Uterus (tissue), 4 donors: ENCODE data around the gene PXDC1. TPM values are rescaled to one million over a fixed set of nuclear protein-coding genes. Genes with fewer than 3 reads are reported as not detected.
A peak's percentile ranks its signal among the peaks of the same experiment; 100 is the strongest.

Experiments
- DNase-seq, 2 donors: peaks; one replicate each; pipeline ENCODE4 v3.0.0-alpha.2; 2019 to 2020
- H3K27ac ChIP-seq, 2 donors: fragments of 200-600 bp; sonication (generic); 1 replicate in 1 of 2; 2 replicates in 1 of 2; pipeline ENCODE4 v1.5.1; 2016 to 2018
- H3K27me3 ChIP-seq, 2 donors: fragments of 200-600 bp; sonication (generic); one replicate each; pipeline ENCODE4 v1.5.1; 2018 to 2019; ENCODE audit warnings: control low read depth in 1 of 2
- H3K36me3 ChIP-seq, 2 donors: fragments of 200-600 bp; sonication (generic); one replicate each; pipeline ENCODE4 v1.5.1; 2019; ENCODE audit warnings: control low read depth in 1 of 2
- H3K4me1 ChIP-seq, 2 donors: fragments of 200-600 bp; sonication (generic); one replicate each; pipeline ENCODE4 v1.5.1; 2018 to 2019; ENCODE audit warnings: control low read depth in 1 of 2
- H3K4me3 ChIP-seq, 2 donors: fragments of 200-600 bp; sonication (generic); 1 replicate in 1 of 2; 2 replicates in 1 of 2; pipeline ENCODE4 v1.5.1; 2018 to 2019; ENCODE audit warnings: mild to moderate bottlenecking in 1 of 2
- H3K9me3 ChIP-seq, 2 donors: fragments of 200-600 bp; sonication (generic); one replicate each; pipeline ENCODE4 v1.5.1; 2019; ENCODE audit warnings: control low read depth in 1 of 2
- POLR2A ChIP-seq, 2 donors: fragments of 450-650 bp; IDR thresholded peaks; one replicate each; pipeline ENCODE4 v1.6.1; 2016; ENCODE audit warnings: antibody characterized with exemption in 2 of 2, mild to moderate bottlenecking in 1 of 2, moderate library complexity in 1 of 2
- intact Hi-C: fragments of 100-400 bp; cut with DNase I; formaldehyde crosslinking; loops from one replicate; pipeline ENCODE4 v1.15.1; 2023; ENCODE audit warnings: low total_unique reads
- total RNA-seq, 4 donors: library from RNA; depleted of rRNA in 3 of 4; stranded (reverse); fragments of >200 nt in 3 of 4; gene quantifications; one replicate each; pipeline versions ENCODE4 v1.1.0 to v1.2.4, GENCODE V29; 2014 to 2023
- TF ChIP-seq, protein P1 (sequence below), 4 experiments: fragments of 200-600 bp in 2 of 4; fragments of 450-650 bp in 2 of 4; sonication (generic) in 2 of 4; IDR thresholded peaks; one replicate each; pipeline ENCODE4 v1.5.1; 2016 to 2019; ENCODE audit warnings: antibody characterized with exemption in 4 of 4, mild to moderate bottlenecking in 2 of 4, moderate library complexity in 1 of 4
- donor health status: DM: yes; HTN: yes; CAD: no.

Gene PXDC1, protein sequence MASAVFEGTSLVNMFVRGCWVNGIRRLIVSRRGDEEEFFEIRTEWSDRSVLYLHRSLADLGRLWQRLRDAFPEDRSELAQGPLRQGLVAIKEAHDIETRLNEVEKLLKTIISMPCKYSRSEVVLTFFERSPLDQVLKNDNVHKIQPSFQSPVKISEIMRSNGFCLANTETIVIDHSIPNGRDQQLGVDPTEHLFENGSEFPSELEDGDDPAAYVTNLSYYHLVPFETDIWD
- total RNA-seq = 10 to 100 TPM; 15.6 to 42.4 (median 31.0) TPM

DNA sequence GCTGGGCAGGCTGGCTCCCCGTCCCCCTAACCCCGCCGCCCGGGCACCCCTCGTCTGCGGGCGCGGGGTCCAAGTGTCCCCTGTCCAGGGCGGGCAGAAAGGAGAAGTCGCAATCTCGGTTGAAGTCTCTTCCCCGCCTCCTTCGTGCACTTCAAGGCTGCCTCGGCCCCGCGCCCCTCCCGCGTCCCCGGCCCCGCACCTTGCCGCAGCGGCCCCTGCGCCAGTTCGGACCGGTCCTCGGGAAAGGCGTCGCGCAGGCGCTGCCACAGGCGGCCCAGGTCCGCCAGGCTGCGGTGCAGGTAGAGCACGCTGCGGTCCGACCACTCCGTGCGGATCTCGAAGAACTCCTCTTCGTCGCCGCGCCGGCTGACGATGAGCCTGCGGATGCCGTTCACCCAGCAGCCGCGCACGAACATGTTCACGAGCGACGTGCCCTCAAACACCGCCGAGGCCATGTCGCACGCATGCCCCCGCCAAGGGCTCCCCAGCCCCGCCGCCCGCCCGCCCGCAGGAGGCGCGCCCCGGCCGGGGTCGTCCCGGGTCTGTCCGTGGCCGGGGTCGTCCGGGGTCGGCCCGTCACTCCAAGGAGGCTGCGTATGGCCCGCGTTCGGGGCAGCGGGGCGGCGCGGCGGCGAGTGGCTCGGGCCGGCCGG is at the start of gene PXDC1:
Gene PXDC1 (minus strand): TSS at position 637 of the 653 bp plus-strand sequence. CDS start 182 bp downstream, at position 455.
- no peaks in the 10 kb centered on the region for H3K9me3 ChIP-seq
- DNase-seq = no peak
- intact Hi-C loops = no loop called here
- peak within 1 kb of the TSS; percentile 95 for H3K27ac ChIP-seq
- H3K4me1 ChIP-seq = peaks cover 10 to 29% of the 10 kb centered on the region in 2 donors
- TF ChIP-seq POLR2A (IDR thresholded peaks at IDR 0.05) = no peak
- TF ChIP-seq, protein P1, sequence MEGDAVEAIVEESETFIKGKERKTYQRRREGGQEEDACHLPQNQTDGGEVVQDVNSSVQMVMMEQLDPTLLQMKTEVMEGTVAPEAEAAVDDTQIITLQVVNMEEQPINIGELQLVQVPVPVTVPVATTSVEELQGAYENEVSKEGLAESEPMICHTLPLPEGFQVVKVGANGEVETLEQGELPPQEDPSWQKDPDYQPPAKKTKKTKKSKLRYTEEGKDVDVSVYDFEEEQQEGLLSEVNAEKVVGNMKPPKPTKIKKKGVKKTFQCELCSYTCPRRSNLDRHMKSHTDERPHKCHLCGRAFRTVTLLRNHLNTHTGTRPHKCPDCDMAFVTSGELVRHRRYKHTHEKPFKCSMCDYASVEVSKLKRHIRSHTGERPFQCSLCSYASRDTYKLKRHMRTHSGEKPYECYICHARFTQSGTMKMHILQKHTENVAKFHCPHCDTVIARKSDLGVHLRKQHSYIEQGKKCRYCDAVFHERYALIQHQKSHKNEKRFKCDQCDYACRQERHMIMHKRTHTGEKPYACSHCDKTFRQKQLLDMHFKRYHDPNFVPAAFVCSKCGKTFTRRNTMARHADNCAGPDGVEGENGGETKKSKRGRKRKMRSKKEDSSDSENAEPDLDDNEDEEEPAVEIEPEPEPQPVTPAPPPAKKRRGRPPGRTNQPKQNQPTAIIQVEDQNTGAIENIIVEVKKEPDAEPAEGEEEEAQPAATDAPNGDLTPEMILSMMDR (IDR thresholded peaks at IDR 0.05) = peak in 1 of 4 experiments; percentile 16
- no peaks in the 10 kb centered on the region for H3K27me3 ChIP-seq
- H3K4me3 ChIP-seq = peak within 1 kb of the TSS; percentile 51 to 87
- H3K36me3 ChIP-seq = no peaks in the 10 kb centered on the region

DNA sequence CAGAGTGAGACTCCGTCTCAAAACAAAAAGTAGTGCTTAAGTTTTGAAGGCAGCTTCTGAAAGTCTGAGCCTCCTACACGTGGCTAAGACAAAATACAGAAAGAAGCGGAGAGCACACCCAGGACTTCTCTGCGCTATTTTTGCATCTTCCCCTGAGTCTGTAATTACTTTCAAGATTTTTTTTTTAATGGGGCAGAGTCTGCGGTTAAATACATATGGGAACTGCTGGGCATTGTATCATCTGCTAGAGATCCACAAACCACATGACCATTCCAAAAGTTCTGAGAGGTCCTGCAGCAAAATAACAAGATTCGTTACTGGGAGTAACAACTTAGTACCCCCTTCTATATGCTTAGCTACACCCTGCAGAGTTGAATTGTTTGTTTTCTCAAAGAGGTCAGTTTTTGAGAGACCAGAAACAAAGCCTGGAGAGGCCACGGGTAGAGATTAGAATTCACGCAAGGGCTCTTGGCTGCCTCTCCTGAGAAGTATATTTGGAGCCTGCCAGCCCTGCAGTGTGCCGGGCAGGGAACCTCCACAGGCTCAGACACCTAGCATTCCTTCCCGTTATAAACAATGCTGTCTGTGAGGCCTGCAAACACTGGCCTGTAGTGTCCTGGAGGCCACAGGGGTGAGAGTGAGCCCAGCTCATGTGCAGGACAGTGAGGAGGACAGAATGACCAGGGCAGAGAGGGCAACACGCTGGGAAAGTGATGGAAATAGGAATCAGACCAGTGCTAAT is 49.5 kb upstream of the PXDC1 start:
- Histone ChIP-seq H3K9me3 (no peaks in the 10 kb centered on the region), H3K36me3 (no peaks in the 10 kb centered on the region), H3K27me3 (no peaks in the 10 kb centered on the region), H3K4me3 (no peak overlapping the region), H3K4me1 (no peaks in the 10 kb centered on the region), H3K27ac (no peak overlapping the region)
- intact Hi-C loops = no loop called here
- no peak for DNase-seq
- TF ChIP-seq, protein P1 (IDR thresholded peaks at IDR 0.05) = no peak
- no peak for TF ChIP-seq POLR2A (IDR thresholded peaks at IDR 0.05)

DNA sequence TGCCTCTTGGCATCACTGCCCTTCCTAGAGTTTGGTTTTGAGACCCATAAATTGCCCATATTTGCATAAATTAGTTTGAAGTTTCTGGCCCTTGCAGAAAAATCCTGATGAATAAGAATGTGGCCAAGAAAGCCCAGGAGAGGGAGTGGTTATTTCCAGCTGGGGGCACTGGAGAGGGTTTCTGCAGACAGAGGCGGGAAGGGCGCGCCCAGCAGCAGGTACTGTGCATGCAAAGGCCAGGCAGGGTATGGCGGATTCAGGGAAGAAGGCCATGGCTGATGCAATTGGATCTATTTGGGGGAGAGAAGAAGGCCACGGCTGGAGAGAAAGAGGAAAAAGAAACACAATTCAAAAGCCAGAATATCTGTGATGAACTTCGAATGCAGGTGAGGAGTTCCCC is 48.2 kb upstream of the PXDC1 start:
- no peak for TF ChIP-seq POLR2A (IDR thresholded peaks at IDR 0.05)
- TF ChIP-seq, protein P1 (IDR thresholded peaks at IDR 0.05) = no peak
- Histone ChIP-seq H3K9me3 (no peaks in the 10 kb centered on the region), H3K4me1 (no peaks in the 10 kb centered on the region), H3K27ac (no peak overlapping the region), H3K4me3 (no peak overlapping the region), H3K27me3 (no peaks in the 10 kb centered on the region), H3K36me3 (no peaks in the 10 kb centered on the region)
- no peak for DNase-seq
- intact Hi-C loops = no loop called here

DNA sequence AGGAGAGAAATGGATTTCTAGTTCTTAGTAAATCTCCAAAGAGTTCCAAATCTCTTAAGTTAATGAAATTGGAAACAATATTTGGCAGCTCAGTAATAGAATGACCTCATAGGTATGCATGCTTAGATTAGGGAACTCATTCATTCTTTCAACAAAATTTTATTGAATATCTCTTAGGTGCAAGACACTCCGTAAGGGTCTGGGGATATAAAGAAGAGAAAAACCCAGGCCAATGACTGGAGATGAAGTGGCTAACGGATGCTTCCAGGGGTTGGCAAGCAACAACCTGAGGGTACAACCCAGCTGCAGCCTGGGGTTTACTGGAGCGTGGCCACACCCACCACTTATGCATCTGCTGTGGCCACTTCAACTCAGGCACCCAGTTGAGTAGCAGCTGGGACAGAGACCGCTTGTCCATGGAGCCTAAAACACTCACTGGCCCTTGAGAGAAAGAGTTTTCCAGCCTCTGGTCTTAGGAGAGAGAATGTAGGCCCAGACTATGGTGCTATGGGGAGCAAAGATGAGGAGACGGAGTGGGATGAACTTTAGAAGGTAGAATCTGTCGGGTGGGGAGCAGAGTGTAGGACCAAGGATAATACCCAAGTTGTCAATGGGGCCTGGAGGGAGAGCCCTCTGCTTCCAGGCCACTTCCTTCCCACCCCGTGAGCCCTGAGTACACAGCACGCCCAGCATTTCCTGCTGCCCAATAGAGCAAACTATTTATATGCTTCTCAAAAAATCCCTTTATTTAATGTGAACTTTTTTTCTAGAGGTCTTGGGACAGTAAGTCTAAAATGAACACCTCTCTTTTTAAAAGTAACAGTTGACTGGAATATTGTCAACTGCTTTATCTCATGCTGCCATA is 46.8 kb upstream of the PXDC1 start:
- H3K9me3 ChIP-seq = no peaks in the 10 kb centered on the region
- no peaks in the 10 kb centered on the region for H3K27me3 ChIP-seq
- intact Hi-C loops = no loop called here
- no peak for DNase-seq
- H3K27ac ChIP-seq = peak overlapping the region in 1 of 2 donors; percentile 23
- TF ChIP-seq, protein P1 (IDR thresholded peaks at IDR 0.05) = no peak
- TF ChIP-seq POLR2A (IDR thresholded peaks at IDR 0.05) = no peak
- no peak overlapping the region for H3K4me3 ChIP-seq
- no peaks in the 10 kb centered on the region for H3K36me3 ChIP-seq
- no peaks in the 10 kb centered on the region for H3K4me1 ChIP-seq
